HG03354 (cell line): ENCODE results near the gene GABBR1.

Source experiments
- ATAC-seq: cut with Tn5 transposase; IDR thresholded peaks from one replicate; pipeline ENCODE4 v1.9.1; 2021; ENCODE audit warnings: mild to moderate bottlenecking; ENCODE audit not compliant: unreplicated experiment, poor library complexity, severe bottlenecking

Gene GABBR1

DNA sequence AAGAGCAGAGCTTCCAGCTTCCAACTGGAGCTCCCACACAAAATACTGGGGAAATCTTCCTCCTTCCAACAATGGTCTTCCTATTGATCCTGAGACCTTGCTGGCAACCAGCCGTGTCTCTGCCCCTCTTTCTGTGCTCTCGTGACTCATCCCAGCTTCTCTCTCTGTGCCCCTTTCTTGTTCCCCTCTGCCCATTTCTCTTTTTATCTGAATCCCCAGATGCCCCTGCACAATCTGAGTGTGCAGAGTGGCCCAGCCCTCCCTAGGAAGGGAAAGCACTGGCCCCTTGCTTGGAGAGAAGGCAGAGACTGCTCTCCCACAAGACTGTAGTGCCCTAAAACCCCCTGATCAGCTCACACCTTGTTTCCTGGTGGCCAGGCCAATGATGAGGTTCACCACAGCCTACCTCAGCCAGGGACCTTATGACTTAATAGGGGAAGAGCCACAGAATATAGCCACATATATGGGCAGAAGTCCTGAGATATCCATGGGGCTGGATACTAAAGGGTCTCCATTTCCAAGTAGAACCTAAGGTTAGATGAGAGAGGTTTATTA, 122.2 kb downstream of the GABBR1 start:
- no peak for ATAC-seq

DNA sequence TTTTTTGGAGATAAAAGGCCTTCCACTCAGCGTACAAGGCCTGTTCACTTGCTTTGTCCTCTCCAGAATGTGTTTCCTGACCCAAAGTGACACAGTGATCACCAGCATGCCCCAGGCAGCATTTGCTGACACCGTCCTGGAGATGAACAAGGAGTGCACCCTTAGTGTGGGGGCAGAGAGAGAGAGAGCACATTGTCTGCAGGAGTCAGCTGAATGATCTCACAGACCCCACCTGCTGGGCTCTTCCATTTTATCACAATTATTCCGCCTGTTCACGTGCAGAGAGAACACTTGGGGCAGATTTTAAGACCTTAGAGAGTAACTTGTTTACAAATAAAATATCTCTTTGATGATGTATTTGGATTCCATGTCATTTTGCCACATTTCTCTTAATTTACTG, 122.8 kb downstream of the GABBR1 start:
- ATAC-seq: no peak
